MM.1S (cell line): Measurements from ENCODE around the gene ZFYVE28.

ENCODE experiments used
- CTCF ChIP-seq: fragments of 300-600 bp; sonication (generic); IDR thresholded peaks from 2 replicates; pipeline ENCODE4 v1.5.1; 2016; ENCODE audit warnings: antibody characterized with exemption, low read length, mixed read lengths
- EZH2 ChIP-seq: fragments of 300-600 bp; sonication (generic); optimal IDR thresholded peaks from 2 replicates; pipeline ENCODE3; 2017; ENCODE audit warnings: low read depth, mild to moderate bottlenecking, antibody characterized with exemption, low read length, mixed read lengths

GRCh38 chr4:2436761-2437474 lies 18.5 kb upstream of the ZFYVE28 start:
- TF ChIP-seq CTCF (no peak), EZH2 (no peak)
